Measurements from ENCODE around the gene MESP1. TPM values are rescaled to one million over a fixed set of nuclear protein-coding genes. Genes with fewer than 3 reads are reported as not detected.
A peak's percentile ranks its signal among the peaks of the same experiment; 100 is the strongest.

MESP1 gene
- total RNA-seq, 2 donors from 2014 or later, result 2.3 to 4.0 TPM

- H3K4me1 Mint-ChIP-seq (ENCODE audit: low read depth in 2 of 2), result peaks cover 0 to 2% of the 10 kb centered on the region in 2 donors
- H3K27ac Mint-ChIP-seq, result no peak overlapping the region
- no peaks in the 10 kb centered on the region for H3K27me3 Mint-ChIP-seq
- H3K9me3 Mint-ChIP-seq, result no peaks in the 10 kb centered on the region
- no peak for ATAC-seq
- no peak for DNase-seq (ENCODE audit: low spot score)
- H3K36me3 Mint-ChIP-seq, result no peaks in the 10 kb centered on the region
- H3K4me3 Mint-ChIP-seq, result no peak overlapping the region
These were observed 5.9 kb downstream of the MESP1 start for GRCh38 chr15:89745131-89745530.

GRCh38 chr15:89743594-89743993, 7.5 kb downstream of the MESP1 start:
- no peaks in the 10 kb centered on the region for H3K4me1 Mint-ChIP-seq (ENCODE audit: low read depth in 2 of 2)
- no peaks in the 10 kb centered on the region for H3K9me3 Mint-ChIP-seq
- H3K27ac Mint-ChIP-seq, result no peak overlapping the region
- no peak overlapping the region for H3K4me3 Mint-ChIP-seq
- no peak for DNase-seq (ENCODE audit: low spot score)
- H3K36me3 Mint-ChIP-seq, result no peaks in the 10 kb centered on the region
- ATAC-seq, result no peak
- peaks cover 0 to 3% of the 10 kb centered on the region in 2 donors for H3K27me3 Mint-ChIP-seq

- Mint-ChIP-seq H3K27ac (no peak overlapping the region), H3K27me3 (peaks cover 0 to 3% of the 10 kb centered on the region in 2 donors), H3K4me1 (ENCODE audit: low read depth in 2 of 2) (no peaks in the 10 kb centered on the region), H3K36me3 (no peaks in the 10 kb centered on the region), H3K4me3 (no peak overlapping the region), H3K9me3 (no peaks in the 10 kb centered on the region)
- DNase-seq (ENCODE audit: low spot score), result no peak
- ATAC-seq, result no peak
These were observed 8.0 kb downstream of the MESP1 start for GRCh38 chr15:89743011-89743410.

- Mint-ChIP-seq H3K9me3 (no peaks in the 10 kb centered on the region), H3K27me3 (peaks cover 10 to 14% of the 10 kb centered on the region in 2 donors), H3K36me3 (no peaks in the 10 kb centered on the region), H3K27ac (no peak overlapping the region), H3K4me3 (no peak overlapping the region), H3K4me1 (ENCODE audit: low read depth in 2 of 2) (no peaks in the 10 kb centered on the region)
- ATAC-seq (peak; percentile 75 to 76), DNase-seq (ENCODE audit: low spot score) (no peak)
These were observed 10.9 kb downstream of the MESP1 start for GRCh38 chr15:89740137-89740536.

GRCh38 chr15:89735773-89736172, 15.3 kb downstream of the MESP1 start:
- no peak for DNase-seq (ENCODE audit: low spot score)
- no peaks in the 10 kb centered on the region for H3K9me3 Mint-ChIP-seq
- no peak for ATAC-seq
- H3K4me1 Mint-ChIP-seq (ENCODE audit: low read depth in 2 of 2), result no peaks in the 10 kb centered on the region
- H3K27me3 Mint-ChIP-seq, result peaks cover 17 to 18% of the 10 kb centered on the region in 2 donors
- H3K36me3 Mint-ChIP-seq, result no peaks in the 10 kb centered on the region
- no peak overlapping the region for H3K4me3 Mint-ChIP-seq
- no peak overlapping the region for H3K27ac Mint-ChIP-seq

GRCh38 chr15:89732451-89733172, 18.4 kb downstream of the MESP1 start:
- DNase-seq (ENCODE audit: low spot score), result no peak
- no peaks in the 10 kb centered on the region for H3K9me3 Mint-ChIP-seq
- no peak overlapping the region for H3K4me3 Mint-ChIP-seq
- H3K4me1 Mint-ChIP-seq (ENCODE audit: low read depth in 2 of 2), result no peaks in the 10 kb centered on the region
- no peak for ATAC-seq
- H3K27ac Mint-ChIP-seq, result no peak overlapping the region
- no peaks in the 10 kb centered on the region for H3K36me3 Mint-ChIP-seq
- peaks cover 14 to 18% of the 10 kb centered on the region in 2 donors for H3K27me3 Mint-ChIP-seq

GRCh38 chr15:89731275-89731674, 19.8 kb downstream of the MESP1 start:
- Mint-ChIP-seq H3K27ac (no peak overlapping the region), H3K4me3 (no peak overlapping the region), H3K4me1 (ENCODE audit: low read depth in 2 of 2) (no peaks in the 10 kb centered on the region), H3K9me3 (no peaks in the 10 kb centered on the region), H3K27me3 (peaks cover 12% of the 10 kb centered on the region in 2 donors), H3K36me3 (no peaks in the 10 kb centered on the region)
- DNase-seq (ENCODE audit: low spot score) (no peak), ATAC-seq (peak; percentile 11 to 52)

GRCh38 chr15:89728254-89728653, 22.8 kb downstream of the MESP1 start:
- Mint-ChIP-seq H3K4me3 (no peak overlapping the region), H3K4me1 (ENCODE audit: low read depth in 2 of 2) (no peaks in the 10 kb centered on the region), H3K27me3 (peaks cover 0 to 2% of the 10 kb centered on the region in 2 donors), H3K9me3 (no peaks in the 10 kb centered on the region), H3K27ac (no peak overlapping the region), H3K36me3 (no peaks in the 10 kb centered on the region)
- DNase-seq (ENCODE audit: low spot score) (no peak), ATAC-seq (no peak)

- Mint-ChIP-seq H3K27ac (no peak overlapping the region), H3K4me1 (ENCODE audit: low read depth in 2 of 2) (no peaks in the 10 kb centered on the region), H3K36me3 (no peaks in the 10 kb centered on the region), H3K4me3 (no peak overlapping the region), H3K27me3 (peaks cover 9 to 10% of the 10 kb centered on the region in 2 donors), H3K9me3 (no peaks in the 10 kb centered on the region)
- ATAC-seq (no peak), DNase-seq (ENCODE audit: low spot score) (no peak)
These were observed 26.0 kb downstream of the MESP1 start for GRCh38 chr15:89725064-89725463.

GRCh38 chr15:89724621-89725020, 26.4 kb downstream of the MESP1 start:
- H3K4me1 Mint-ChIP-seq (ENCODE audit: low read depth in 2 of 2), result no peaks in the 10 kb centered on the region
- H3K36me3 Mint-ChIP-seq, result no peaks in the 10 kb centered on the region
- ATAC-seq (no peak), DNase-seq (ENCODE audit: low spot score) (no peak)
- no peak overlapping the region for H3K4me3 Mint-ChIP-seq
- no peak overlapping the region for H3K27ac Mint-ChIP-seq
- H3K9me3 Mint-ChIP-seq, result no peaks in the 10 kb centered on the region
- H3K27me3 Mint-ChIP-seq, result peaks cover 9 to 10% of the 10 kb centered on the region in 2 donors

- H3K4me1 Mint-ChIP-seq (ENCODE audit: low read depth in 2 of 2), result no peaks in the 10 kb centered on the region
- no peak overlapping the region for H3K4me3 Mint-ChIP-seq
- H3K27me3 Mint-ChIP-seq, result peaks cover 9 to 12% of the 10 kb centered on the region in 2 donors
- no peak overlapping the region for H3K27ac Mint-ChIP-seq
- DNase-seq (ENCODE audit: low spot score), result no peak
- no peaks in the 10 kb centered on the region for H3K36me3 Mint-ChIP-seq
- no peak for ATAC-seq
- H3K9me3 Mint-ChIP-seq, result no peaks in the 10 kb centered on the region
These were observed 28.0 kb downstream of the MESP1 start for GRCh38 chr15:89723031-89723430.

- Mint-ChIP-seq H3K4me3 (no peak overlapping the region), H3K4me1 (ENCODE audit: low read depth in 2 of 2) (no peaks in the 10 kb centered on the region), H3K36me3 (no peaks in the 10 kb centered on the region), H3K9me3 (no peaks in the 10 kb centered on the region), H3K27me3 (peaks cover 0 to 2% of the 10 kb centered on the region in 2 donors), H3K27ac (no peak overlapping the region)
- DNase-seq (ENCODE audit: low spot score), result no peak
- ATAC-seq, result no peak
These were observed 36.3 kb downstream of the MESP1 start for GRCh38 chr15:89714775-89715174.

- H3K27me3 Mint-ChIP-seq, result peaks cover 27 to 31% of the 10 kb centered on the region in 2 donors
- ATAC-seq (no peak), DNase-seq (ENCODE audit: low spot score) (no peak)
- no peak overlapping the region for H3K4me3 Mint-ChIP-seq
- no peaks in the 10 kb centered on the region for H3K9me3 Mint-ChIP-seq
- H3K4me1 Mint-ChIP-seq (ENCODE audit: low read depth in 2 of 2), result peaks cover 0 to 4% of the 10 kb centered on the region in 2 donors
- no peaks in the 10 kb centered on the region for H3K36me3 Mint-ChIP-seq
- no peak overlapping the region for H3K27ac Mint-ChIP-seq
These were observed 43.5 kb downstream of the MESP1 start for GRCh38 chr15:89707577-89707976.

- Mint-ChIP-seq H3K4me1 (ENCODE audit: low read depth in 2 of 2) (peaks cover 0 to 4% of the 10 kb centered on the region in 2 donors), H3K4me3 (no peak overlapping the region), H3K9me3 (no peaks in the 10 kb centered on the region), H3K27ac (no peak overlapping the region), H3K36me3 (no peaks in the 10 kb centered on the region), H3K27me3 (peaks cover 34 to 47% of the 10 kb centered on the region in 2 donors)
- no peak for DNase-seq (ENCODE audit: low spot score)
- ATAC-seq, result no peak
These were observed 46.6 kb downstream of the MESP1 start for GRCh38 chr15:89704411-89704810.
